ENCODE measurements around the gene F5.

F5 gene

DNA sequence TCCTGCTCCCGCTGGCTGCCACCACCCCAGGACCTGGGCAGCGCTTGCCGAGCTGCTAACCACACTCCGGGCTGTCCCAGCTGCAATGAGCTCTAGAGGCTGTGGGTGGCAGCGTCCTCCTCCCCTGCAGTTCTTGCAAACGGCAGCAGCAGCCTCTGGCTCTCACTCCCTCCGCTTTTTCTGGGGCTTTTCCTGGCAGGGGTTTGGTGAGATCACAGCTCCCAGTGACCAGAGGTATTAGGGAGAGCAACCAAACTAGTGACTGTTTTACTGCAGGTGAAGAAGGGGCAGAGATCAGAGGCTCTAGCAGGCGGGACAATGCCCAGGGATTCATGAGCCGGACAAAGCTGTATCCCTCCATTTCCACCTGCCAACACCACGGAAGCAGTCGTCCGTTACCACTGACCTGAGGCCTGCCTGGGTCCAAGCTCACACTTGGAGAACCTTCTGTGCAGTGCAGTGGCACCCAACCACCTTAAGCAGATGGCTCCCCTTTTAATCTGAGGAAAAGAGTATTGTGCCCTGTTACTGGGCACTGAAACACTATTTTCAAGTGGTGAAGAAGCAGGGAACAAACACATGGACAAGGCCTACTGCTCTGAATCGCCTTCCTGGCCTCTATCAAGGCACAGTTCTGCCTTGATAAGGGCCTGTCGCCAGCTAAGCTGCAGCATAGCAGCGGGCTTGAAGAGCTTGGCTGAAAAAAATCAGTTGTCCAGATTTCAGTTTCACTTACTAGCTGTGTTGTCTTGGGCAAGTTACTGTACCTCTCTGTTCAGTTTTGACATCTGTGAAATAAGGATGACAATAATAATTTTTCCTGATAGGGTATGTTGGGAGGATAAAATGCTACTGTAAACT lies at the start of gene F5:
Gene F5, minus strand, starts transcription at position 87 of the 861 bp plus-strand sequence. CDS start 95 bp downstream, outside the sequence.
- Mint-ChIP-seq H3K27ac (peak within 1 kb of the TSS; percentile 78), H3K9me3 (no peaks in the 10 kb centered on the region), H3K27me3 (ENCODE audit: low read depth) (no peaks in the 10 kb centered on the region), H3K4me3 (peak within 1 kb of the TSS; percentile 88), H3K4me1 (ENCODE audit: low read depth) (peaks cover 48% of the 10 kb centered on the region), H3K36me3 (ENCODE audit: low read depth) (no peaks in the 10 kb centered on the region)

DNA sequence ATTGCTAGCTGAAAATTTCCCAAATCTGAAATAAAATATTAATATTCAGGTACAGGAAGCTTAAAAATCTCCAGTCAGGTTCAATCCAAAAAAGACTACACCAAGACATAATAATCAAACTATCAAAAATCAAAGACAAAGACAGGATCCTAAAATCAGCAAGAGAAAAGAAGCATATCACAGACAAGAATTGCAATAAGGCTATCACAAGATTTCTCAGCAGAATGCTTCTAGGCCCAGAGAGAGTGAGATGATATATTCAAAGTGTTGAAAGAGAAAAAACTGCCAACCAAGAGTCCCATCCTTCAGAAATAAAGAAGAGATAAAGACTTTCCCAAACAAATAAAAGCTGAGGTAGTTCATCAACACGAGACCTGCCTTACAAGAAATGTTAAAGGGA lies 48.6 kb upstream of the F5 start:
- no peak overlapping the region for H3K4me3 Mint-ChIP-seq
- peaks cover 2% of the 10 kb centered on the region for H3K4me1 Mint-ChIP-seq (ENCODE audit: low read depth)
- no peaks in the 10 kb centered on the region for H3K27me3 Mint-ChIP-seq (ENCODE audit: low read depth)
- H3K36me3 Mint-ChIP-seq (ENCODE audit: low read depth) = peaks cover 26% of the 10 kb centered on the region
- H3K27ac Mint-ChIP-seq = no peak overlapping the region
- peaks cover 76% of the 10 kb centered on the region for H3K9me3 Mint-ChIP-seq

DNA sequence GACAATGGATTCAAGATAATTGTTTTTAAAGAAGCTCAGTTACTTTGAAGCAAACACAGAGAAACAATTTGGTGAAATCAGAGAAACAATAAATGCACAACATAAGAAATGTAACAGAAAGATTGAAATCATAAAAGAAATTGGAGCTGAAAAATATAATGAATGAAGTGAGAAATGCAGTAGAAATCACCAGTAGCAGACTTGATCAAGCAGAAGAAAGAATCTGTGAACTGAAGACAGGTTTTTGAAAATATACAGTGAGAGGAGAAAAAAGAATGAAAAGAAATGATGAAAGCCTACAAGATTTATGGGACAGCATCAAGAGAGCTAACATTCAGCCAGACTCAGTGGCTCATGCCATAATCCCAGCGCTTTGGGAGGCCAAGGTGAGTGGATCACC lies 47.9 kb upstream of the F5 start:
- Mint-ChIP-seq H3K27me3 (ENCODE audit: low read depth) (no peaks in the 10 kb centered on the region), H3K4me3 (no peak overlapping the region), H3K36me3 (ENCODE audit: low read depth) (peaks cover 24% of the 10 kb centered on the region), H3K4me1 (ENCODE audit: low read depth) (no peaks in the 10 kb centered on the region), H3K27ac (no peak overlapping the region), H3K9me3 (peaks cover 72% of the 10 kb centered on the region)

DNA sequence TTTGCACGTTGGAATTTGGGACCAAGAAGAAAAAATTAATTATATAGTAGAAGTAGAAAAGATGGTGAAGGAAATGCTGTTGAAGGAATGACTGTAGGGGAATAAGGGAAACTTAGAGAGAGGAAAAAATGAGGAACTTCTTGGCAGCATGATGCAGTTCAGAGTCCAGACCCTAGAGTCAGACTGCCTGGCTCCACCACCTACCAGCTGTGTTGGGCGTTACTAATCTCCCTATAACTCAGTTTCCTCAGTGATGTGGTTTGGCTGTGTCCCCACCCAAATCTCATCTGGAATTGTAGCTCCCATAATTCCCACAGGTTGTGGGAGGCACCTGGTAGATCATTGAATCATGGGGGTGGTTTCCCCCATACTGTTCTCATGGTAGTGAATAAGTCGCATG lies 45.0 kb upstream of the F5 start:
- no peak overlapping the region for H3K4me3 Mint-ChIP-seq
- peaks cover 25% of the 10 kb centered on the region for H3K36me3 Mint-ChIP-seq (ENCODE audit: low read depth)
- no peak overlapping the region for H3K27ac Mint-ChIP-seq
- H3K9me3 Mint-ChIP-seq = peaks cover 48% of the 10 kb centered on the region
- no peaks in the 10 kb centered on the region for H3K27me3 Mint-ChIP-seq (ENCODE audit: low read depth)
- peaks cover 6% of the 10 kb centered on the region for H3K4me1 Mint-ChIP-seq (ENCODE audit: low read depth)

DNA sequence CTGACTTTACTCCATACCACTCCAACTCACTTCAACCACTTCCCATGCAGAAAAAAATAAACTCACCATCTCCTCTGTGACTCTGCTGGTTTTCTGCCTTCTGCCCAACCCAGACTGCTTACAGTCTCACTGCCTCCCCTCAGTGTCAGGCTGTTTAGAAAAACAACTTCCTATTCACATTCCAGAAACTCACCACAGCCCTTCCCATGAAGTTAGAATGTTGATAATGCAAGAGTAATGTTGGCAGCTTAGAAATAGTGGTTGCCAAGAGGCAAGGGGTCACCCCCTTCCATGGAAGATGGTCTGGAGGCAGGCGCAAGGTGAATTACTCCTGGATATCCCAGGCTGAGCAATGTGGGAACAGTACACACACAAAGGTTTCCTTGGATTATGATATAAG lies 43.7 kb upstream of the F5 start, which contains the start of gene SELP:
Gene SELP, minus strand, starts transcription at position 119 of the 400 bp plus-strand sequence. Its CDS starts 50 bp downstream, at position 69.
- Mint-ChIP-seq H3K27ac (no peak within 1 kb of the TSS), H3K27me3 (ENCODE audit: low read depth) (no peaks in the 10 kb centered on the region), H3K4me3 (no peak within 1 kb of the TSS), H3K36me3 (ENCODE audit: low read depth) (peaks cover 22% of the 10 kb centered on the region), H3K4me1 (ENCODE audit: low read depth) (peaks cover 12% of the 10 kb centered on the region), H3K9me3 (peaks cover 40% of the 10 kb centered on the region)

DNA sequence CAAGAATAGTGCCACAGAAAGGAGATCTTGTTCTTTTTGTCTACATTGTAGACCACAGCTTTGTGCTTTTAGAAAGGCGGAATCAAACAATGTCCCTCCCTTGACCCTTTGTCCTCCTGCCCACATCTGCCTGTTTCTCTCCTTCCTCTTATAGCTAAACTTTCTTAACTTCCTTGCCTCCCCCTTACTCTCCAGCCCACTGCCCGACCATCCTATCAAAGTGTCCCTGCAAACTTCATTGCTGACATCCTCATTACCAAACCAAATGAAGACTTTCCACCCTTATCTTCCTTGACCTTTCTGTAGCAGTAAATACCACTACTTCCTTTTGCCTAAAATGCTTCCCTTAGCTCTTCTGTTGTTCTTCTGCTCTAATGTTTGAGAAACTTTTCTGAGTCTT lies 38.6 kb upstream of the F5 start:
- H3K4me1 Mint-ChIP-seq (ENCODE audit: low read depth) = peaks cover 33% of the 10 kb centered on the region
- H3K9me3 Mint-ChIP-seq = peaks cover 4% of the 10 kb centered on the region
- no peak overlapping the region for H3K27ac Mint-ChIP-seq
- H3K27me3 Mint-ChIP-seq (ENCODE audit: low read depth) = no peaks in the 10 kb centered on the region
- peaks cover 13% of the 10 kb centered on the region for H3K36me3 Mint-ChIP-seq (ENCODE audit: low read depth)
- H3K4me3 Mint-ChIP-seq = no peak overlapping the region

DNA sequence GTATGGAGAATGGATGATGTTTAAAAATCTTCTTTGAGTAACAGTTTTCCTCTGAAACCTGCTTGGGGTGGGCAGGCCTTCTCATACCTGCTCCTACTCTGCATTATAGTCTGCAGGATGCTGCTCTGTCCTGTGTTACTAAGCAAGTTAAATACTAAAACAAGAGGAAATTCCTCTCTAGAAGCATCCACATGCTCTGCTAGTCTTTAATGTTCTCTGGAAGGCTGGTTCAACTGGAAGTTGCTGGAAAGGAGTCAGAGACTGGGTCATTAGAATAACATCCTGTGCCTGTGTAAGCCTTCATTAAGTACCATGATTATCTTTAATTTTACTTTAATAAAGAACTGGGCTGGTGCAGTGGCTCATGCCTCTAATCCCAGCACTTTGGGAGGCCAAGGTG lies 37.8 kb upstream of the F5 start:
- Mint-ChIP-seq H3K36me3 (ENCODE audit: low read depth) (peaks cover 13% of the 10 kb centered on the region), H3K27ac (no peak overlapping the region), H3K4me3 (no peak overlapping the region), H3K27me3 (ENCODE audit: low read depth) (no peaks in the 10 kb centered on the region), H3K4me1 (ENCODE audit: low read depth) (peaks cover 33% of the 10 kb centered on the region), H3K9me3 (peaks cover 4% of the 10 kb centered on the region)

DNA sequence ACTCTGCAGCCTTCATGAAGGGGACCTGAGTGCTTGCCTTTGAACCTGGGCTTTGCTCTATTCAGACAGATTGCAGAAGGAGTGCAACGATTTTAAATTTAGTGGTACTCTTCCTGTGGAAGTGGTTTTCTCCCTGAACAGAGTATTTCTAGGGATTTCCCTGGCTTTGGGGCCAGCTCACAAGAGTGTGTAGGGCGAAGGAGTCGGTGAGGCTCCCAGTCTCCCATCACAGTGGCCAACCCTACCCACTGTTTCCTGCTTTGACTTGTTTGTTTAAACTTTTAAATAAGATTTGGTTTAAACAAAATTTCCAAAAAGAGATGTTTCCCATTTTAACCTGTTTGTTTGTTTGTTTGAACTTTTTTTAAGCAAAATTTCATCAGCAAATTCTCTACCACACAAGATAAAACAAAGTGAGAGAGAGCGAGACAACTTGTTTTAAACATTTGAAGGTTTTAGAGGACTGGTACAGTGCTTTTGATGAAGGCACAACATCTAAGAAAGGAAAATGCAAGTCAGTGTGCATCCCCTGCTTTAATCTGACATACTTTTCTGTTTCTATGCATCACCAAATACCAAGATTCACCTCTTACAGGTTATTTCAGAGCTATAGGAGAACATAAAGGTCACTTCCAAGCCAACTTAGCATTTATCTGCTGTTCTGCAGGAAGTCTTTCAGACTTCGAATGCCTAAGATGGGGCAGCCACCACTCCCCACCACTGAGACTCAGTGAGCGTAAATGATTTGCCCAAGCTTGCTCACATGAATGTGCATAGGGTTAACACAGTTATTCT lies 37.0 kb upstream of the F5 start:
- H3K27ac Mint-ChIP-seq = peak overlapping the region; percentile 60

DNA sequence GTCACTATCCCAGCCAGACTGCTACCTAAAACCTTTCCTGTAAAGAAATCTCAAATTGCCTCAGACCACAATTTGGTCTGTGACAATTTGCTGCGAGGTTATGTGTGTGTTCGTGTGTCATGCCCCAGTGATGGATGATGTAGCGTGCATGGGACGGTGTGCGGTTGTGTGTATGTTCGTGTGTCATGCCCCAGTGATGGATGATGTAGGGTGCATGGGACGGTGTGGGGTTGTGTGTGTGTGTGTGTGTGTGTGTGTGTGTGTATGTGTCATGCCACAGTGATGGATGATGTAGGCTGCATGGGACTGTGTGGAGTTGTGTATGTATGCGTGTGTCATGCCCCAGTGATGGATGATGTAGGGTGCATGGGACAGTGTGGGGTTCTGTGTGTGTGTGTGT lies 34.3 kb upstream of the F5 start:
- Mint-ChIP-seq H3K36me3 (ENCODE audit: low read depth) (peaks cover 11% of the 10 kb centered on the region), H3K4me3 (no peak overlapping the region), H3K9me3 (no peaks in the 10 kb centered on the region), H3K4me1 (ENCODE audit: low read depth) (peaks cover 24% of the 10 kb centered on the region), H3K27ac (no peak overlapping the region), H3K27me3 (ENCODE audit: low read depth) (no peaks in the 10 kb centered on the region)

More for the DNA sequence above, 37.0 kb upstream of the F5 start:
- no peak overlapping the region for H3K4me3 Mint-ChIP-seq
- peaks cover 31% of the 10 kb centered on the region for H3K4me1 Mint-ChIP-seq (ENCODE audit: low read depth)
- H3K9me3 Mint-ChIP-seq = peaks cover 4% of the 10 kb centered on the region
- peaks cover 13% of the 10 kb centered on the region for H3K36me3 Mint-ChIP-seq (ENCODE audit: low read depth)
- no peaks in the 10 kb centered on the region for H3K27me3 Mint-ChIP-seq (ENCODE audit: low read depth)

DNA sequence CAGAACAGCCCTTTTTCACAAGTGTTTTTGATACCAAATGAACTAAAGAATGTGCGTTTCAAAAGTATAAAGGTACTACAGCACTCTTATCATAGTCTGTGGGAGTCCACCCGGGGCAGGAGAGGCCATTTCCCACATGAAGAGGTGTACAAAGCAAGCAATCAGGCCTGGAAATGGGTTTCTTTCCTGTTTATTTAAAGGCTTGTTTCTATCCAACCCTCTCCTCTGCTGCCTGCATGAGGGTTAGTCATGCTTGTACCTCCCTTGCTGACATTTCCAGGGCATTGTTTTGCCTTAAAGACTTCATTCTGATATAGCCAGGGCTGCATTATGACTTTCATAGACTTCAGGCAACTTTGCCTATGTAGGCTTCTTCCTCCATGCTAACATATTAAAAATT lies 32.1 kb upstream of the F5 start:
- peaks cover 11% of the 10 kb centered on the region for H3K36me3 Mint-ChIP-seq (ENCODE audit: low read depth)
- no peaks in the 10 kb centered on the region for H3K9me3 Mint-ChIP-seq
- H3K27ac Mint-ChIP-seq = no peak overlapping the region
- H3K27me3 Mint-ChIP-seq (ENCODE audit: low read depth) = peaks cover 6% of the 10 kb centered on the region
- peaks cover 11% of the 10 kb centered on the region for H3K4me1 Mint-ChIP-seq (ENCODE audit: low read depth)
- H3K4me3 Mint-ChIP-seq = no peak overlapping the region

DNA sequence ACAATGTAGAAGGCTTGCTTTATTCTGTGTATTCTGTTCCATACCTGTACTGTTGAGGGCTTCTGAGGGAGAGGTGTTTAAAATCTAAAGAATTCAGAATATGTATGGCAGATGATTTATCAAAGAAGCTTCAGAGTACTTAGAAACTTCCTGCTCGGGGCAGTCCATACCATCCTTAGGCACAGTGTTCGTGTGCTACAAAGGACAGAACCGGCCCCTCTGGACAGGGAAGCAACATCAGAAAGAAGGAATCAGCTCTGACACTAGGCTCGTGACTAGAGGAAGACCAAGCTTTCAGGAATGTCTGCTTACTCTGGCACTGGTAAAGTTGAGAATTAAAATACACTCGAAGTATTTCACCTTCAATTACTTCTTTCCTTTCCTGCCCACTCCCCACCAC lies 29.5 kb upstream of the F5 start:
- Mint-ChIP-seq H3K4me3 (no peak overlapping the region), H3K36me3 (ENCODE audit: low read depth) (peaks cover 9% of the 10 kb centered on the region), H3K27ac (no peak overlapping the region)

DNA sequence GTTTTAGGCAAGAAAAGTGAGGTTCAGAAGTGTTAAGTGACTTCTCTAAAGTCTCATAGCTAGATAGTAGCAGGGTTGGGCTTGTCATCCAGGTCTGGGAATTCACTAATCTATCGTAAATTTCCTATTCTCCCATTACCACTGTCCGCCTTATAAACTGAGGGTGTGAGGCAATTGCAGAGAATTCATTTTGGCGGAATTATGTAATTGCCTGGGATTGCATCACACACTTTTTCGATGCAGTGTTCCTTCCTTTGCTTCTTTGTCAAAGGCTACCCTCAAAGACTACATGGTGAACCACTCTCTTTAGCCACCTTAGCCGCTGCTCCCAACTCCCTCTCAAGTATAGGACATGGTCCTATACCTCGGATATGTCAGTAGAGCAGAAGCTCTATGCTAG lies 24.6 kb upstream of the F5 start:
- Mint-ChIP-seq H3K4me3 (no peak overlapping the region), H3K27ac (no peak overlapping the region), H3K36me3 (ENCODE audit: low read depth) (peaks cover 2% of the 10 kb centered on the region), H3K9me3 (no peaks in the 10 kb centered on the region), H3K27me3 (ENCODE audit: low read depth) (peaks cover 9% of the 10 kb centered on the region), H3K4me1 (ENCODE audit: low read depth) (peaks cover 10% of the 10 kb centered on the region)

More for the DNA sequence above, 29.5 kb upstream of the F5 start:
- Mint-ChIP-seq H3K27me3 (ENCODE audit: low read depth) (peaks cover 9% of the 10 kb centered on the region), H3K4me1 (ENCODE audit: low read depth) (peaks cover 9% of the 10 kb centered on the region), H3K9me3 (no peaks in the 10 kb centered on the region)

DNA sequence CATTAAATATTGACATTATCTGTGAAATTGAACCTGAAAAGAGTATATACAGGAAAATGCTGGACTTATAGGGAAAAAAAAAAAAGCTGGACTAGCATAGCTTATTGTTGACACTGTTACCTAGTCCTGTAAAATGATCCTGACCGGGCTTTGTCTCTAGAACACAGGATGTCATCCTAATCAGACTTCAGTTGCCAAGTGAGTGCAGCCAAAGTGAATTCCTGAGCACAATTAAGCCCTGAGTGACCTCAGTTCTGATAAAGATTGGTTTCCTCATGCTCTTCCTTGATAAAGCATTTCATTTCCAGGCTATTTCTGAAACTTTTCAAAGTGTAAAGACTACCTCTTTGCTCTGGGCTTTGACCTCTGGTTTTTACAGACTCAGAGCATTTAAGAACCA lies 23.8 kb upstream of the F5 start:
- no peak overlapping the region for H3K4me3 Mint-ChIP-seq
- peaks cover 2% of the 10 kb centered on the region for H3K36me3 Mint-ChIP-seq (ENCODE audit: low read depth)
- peaks cover 14% of the 10 kb centered on the region for H3K4me1 Mint-ChIP-seq (ENCODE audit: low read depth)
- H3K27me3 Mint-ChIP-seq (ENCODE audit: low read depth) = peaks cover 9% of the 10 kb centered on the region
- H3K9me3 Mint-ChIP-seq = no peaks in the 10 kb centered on the region
- no peak overlapping the region for H3K27ac Mint-ChIP-seq

DNA sequence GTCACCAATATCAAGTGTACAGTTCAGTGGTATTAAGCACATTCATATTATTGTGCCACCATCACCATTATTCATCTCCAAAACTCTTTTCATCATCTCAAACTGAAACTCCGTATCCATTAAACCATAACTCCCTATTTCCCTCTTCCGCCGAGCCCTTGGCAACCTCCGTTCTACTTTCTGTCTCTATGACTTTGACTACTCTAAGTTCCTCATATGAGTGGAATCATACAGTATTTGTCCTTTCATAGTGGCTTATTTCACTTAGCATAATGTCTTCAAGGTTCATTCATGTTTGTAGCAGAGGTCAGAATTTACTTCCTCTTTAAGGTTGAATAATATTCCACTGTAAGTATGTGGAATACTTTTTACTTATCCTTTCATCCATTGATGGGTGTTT lies 21.9 kb upstream of the F5 start:
- H3K27me3 Mint-ChIP-seq (ENCODE audit: low read depth) = peaks cover 2% of the 10 kb centered on the region
- no peak overlapping the region for H3K4me3 Mint-ChIP-seq
- H3K4me1 Mint-ChIP-seq (ENCODE audit: low read depth) = peaks cover 26% of the 10 kb centered on the region
- peaks cover 3% of the 10 kb centered on the region for H3K9me3 Mint-ChIP-seq
- H3K27ac Mint-ChIP-seq = no peak overlapping the region
- peaks cover 6% of the 10 kb centered on the region for H3K36me3 Mint-ChIP-seq (ENCODE audit: low read depth)
